NOMO-1 (cell line): ENCODE measurements around the gene ATF6B.
A peak's percentile ranks its signal among the peaks of the same experiment; 100 is the strongest.
"Not testable (repeated sequence)": the region's sequence is repeated elsewhere in the genome, so short reads cannot be mapped to it uniquely, and the experiment has no call there.

Experiments
- DNase-seq, 2 experiments: peaks; one replicate each; lab custom pipeline; 2025; ENCODE audit not compliant: unreplicated experiment in 2 of 2; lab: John Stamatoyannopoulos, UW

ATF6B gene

DNA sequence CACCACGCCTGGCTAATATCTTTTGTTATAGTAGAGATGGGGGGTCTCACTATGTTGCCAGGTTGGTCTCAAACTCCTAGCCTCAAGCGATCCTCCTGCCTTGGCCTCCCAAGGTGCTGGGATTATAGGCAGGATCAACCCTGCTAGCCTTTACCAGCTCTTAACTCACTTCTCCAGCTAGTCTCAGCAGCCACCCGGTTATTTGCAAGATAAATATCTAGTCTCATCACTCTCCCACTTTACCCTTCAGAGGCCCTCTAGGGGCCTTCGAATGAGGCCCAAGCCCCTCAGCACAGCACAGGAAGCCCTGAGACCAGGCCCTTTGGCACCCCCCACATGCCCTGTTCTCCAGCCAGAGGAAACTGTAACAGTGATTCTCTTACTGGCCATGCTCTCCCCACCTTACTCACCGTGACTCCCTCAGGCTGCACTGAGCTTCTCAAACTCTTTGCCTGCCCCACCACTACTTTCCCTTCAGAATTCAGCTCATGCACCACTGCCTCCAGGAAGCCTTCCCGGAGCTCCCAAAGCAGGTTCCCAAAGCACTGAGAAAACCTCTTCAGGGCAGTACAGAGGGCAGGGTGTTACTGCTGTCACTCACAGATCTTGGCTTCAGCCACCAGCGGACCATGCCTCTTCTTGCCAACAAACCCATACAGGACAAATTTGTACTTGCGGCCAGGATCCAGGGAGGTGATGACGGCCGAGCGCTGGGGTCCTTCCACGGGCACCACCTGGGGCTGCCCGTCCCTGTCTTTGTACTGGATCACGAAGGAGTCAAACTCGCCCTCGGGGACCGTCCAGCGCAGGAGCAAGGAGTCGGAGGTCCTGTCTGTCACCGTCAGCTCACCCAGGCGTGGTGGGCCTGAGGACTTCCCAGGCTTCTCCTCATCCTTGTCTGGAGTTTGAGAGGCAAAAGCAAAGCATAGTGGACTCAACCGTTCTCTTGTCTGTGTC, 44.0 kb downstream of the ATF6B start:
- DNase-seq, result no peak

DNA sequence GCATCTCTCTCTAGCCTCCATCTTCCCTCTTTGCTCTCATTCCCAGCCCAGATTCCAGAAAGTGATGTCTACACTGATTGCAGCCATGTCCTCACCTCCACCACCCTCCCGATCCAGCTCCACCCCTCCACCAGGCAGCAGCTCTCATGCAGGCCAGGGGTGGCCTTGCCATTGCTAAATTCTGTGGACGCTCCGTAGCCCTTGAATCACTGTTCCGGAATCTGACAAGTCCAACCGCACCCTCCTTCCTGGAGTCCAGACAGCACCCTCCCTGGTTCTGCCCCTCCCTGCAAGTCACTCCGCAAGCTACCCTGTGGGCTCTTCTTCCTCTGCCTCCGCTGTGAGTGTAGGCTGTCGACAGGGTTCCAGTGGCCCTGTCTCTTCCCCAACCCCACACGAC, 45.1 kb downstream of the ATF6B start:
- no peak for DNase-seq

DNA sequence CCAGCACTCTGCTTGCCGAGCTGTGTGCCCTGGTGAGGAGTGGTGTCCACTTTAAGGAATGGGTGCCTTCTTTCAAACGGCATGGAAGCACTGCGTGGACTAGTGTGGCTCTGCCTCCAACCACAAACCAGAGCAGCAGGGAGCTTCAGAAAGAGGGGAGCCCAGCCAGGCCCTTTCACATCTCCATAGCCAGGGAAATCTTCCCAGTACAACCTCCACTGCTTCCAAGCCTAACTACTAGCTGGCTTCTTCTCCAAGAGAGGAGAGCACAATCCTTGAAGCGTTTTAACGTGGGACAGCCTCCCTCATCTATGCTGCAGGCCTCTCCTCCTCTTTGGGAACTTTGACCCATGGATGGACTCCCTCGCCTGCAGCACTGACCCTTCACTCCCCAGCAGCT, 45.6 kb downstream of the ATF6B start:
- DNase-seq, result no peak

DNA sequence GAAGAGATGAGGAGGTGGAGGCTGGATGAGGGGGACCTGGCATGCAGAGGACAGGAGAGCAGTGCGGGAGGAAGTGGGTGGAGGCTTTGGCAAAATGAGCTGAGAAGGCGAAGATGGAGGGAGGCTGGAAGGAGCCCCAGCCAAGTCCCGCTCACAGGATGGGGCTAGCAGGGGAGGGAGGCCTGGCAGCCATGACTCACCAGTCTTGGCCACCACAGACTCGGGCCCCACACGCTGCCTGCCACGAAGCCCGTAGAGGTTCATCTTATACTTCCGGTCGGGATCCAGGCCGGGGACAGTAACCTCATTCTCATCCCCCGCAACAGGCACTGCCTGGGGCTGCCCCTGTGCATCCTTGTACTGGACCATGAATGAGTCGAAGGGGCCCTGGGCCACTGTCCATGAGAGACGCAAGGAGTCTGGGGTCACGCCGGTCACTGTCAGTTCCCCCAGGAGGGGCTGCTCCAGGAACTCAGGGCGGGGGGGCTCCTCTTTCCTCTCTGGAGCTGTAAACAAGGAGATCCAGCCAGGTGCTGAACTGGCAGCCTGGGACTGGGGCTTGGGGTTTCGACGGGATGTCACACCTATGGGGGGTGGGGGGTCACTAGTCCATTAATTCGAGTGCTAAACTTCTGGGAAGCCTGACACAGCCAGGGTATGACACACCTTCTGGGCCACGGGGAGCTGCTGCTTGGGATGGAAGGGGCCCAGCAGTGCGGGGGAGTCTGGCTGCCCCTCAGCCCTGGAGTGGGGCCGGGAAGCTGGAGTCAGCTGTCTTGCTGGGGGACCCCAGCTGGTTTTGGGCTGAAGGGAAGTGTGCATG, 46.7 kb downstream of the ATF6B start:
- peak; percentile 47 to 50 for DNase-seq

DNA sequence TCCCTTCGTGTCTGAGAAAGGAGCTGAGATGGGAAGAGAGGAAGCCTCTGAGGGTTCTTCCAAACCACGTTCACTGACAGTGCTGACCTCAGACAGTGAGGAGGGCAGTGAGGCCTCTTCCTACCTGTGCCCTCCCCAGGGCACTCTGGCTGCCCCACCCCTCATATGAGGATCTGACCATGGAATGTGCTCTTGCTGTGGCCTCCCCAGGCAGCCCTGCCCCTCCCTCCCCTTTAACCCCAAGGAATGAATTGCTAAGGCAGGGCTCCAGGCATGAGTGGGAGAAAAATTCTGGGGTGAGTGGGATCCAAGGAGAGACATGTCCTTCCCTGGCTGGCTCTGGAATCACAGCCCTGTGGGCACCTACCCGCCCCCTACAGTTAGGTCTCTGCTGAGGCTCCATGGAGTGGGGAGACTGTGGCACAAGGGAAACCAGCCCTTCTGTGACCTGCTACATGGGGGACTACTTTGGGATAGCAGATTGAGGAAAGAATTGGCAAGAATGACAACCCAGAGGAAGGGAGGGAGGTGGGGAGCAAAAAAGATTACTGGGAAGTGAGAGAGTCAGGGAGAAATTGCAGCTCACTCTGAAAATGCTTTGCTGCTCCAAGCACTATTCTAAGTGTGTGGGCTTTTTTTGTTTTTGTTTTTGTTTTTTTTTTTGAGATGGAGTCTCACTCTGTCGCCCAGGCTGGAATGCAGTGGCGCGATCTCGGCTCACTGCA, 48.3 kb downstream of the ATF6B start:
- no peak for DNase-seq

- DNase-seq, result peak; percentile 8 to 28
These were observed 51.7 kb downstream of the ATF6B start for GRCh38 chr6:32076321-32076809.

- DNase-seq, result no peak
These were observed 52.3 kb downstream of the ATF6B start for GRCh38 chr6:32075781-32076180.

- no peak for DNase-seq
These were observed 53.0 kb downstream of the ATF6B start for GRCh38 chr6:32074996-32075532.

- DNase-seq, result no peak
These were observed 54.4 kb downstream of the ATF6B start for GRCh38 chr6:32073613-32074012.

DNA sequence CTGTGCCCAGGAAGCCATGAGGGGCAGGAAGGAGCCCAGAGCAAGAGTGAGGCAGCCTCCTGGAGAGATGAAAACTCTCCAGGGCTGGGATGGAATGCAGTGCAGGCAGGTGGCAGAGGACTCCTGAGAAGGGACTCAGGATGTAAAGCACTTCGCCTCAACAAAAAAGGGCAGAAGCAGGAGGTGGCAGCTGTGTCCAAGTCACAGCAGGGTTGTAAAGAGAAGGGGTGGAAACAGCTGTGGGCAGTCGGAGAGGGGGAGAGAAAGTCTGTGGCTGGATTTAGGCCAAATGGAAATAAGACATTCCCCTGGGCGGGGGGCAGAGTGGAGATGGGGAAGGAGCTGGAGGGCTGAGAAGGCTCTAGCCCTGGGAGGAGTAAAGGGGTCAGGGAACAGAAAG, 54.9 kb downstream of the ATF6B start:
- DNase-seq, result no peak

DNA sequence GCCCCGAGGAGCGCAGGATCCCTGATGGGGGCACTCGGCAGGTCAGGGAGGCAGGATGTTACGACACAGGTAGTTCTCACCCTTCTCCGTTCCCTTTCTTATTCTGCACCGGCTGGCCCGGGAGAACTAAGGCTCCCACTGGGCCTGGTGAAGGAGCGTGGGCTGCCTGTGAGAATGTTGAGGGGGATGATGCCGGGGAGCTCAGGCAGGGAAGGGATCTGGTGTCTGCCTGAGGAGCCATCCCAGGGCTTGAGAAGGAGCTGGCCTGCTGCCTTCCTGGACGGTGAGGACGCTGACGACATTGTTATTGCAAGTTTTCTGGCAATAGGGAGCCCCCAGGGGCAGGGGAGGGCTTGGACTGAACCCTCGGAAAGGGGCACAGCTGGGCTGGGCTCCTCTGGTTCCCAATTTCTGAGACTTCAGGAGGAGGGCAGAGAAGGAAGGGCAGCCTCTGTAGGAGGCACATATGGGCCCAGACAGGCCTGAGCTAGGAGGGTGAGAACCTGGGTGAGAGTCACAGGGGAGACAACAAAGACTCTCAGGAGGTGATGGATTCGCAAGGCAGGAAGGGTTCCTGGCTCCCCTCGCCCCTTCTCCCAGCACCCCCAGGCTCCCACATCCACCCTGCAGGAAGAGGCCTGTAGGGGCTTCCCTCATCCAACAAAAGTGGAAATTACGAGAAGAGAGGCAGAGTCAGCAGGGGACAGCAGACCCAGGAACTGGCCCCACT, 57.1 kb downstream of the ATF6B start:
- DNase-seq, result no peak

GRCh38 chr6:32069878-32070515, 58.0 kb downstream of the ATF6B start:
- DNase-seq, result no peak

DNA sequence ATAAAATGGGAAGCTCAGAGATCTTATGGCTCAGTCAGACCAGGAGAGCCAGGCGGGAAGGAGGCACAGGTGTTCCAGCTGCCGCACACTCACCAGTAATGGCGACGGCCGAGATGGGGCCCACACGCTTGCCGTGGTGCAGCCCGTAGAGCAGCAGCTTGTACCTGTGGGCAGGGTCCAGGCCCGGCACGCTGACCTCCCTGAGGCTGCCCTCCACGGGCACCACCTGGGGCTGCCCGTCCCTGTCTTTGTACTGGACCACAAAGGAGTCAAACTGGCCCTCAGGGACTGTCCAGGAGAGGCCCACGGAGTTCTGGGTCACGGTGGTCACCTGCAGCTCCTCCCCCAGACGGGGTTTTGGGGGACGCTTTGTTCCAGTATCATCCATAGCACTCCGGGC, 58.6 kb downstream of the ATF6B start:
- no peak for DNase-seq

DNA sequence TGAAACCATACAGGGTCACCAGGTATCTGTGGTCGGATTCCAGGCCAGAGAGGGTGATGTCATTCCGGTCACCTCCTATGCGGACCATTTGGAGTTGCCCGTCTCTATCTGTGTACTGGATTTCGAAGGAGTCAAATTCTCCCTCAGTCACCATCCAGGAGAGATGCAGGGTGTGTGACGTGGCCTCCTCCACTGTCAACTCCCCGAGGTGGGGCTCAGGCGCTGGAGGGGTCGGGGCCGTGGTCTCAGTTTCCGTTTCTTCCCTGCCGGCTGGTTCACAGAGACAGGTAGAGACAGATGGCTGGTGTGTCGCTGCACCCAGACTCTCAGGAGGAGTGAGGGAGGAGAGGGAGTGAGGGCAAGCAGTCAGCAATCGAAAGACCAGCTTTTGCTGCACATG, 59.2 kb downstream of the ATF6B start:
- no peak for DNase-seq

DNA sequence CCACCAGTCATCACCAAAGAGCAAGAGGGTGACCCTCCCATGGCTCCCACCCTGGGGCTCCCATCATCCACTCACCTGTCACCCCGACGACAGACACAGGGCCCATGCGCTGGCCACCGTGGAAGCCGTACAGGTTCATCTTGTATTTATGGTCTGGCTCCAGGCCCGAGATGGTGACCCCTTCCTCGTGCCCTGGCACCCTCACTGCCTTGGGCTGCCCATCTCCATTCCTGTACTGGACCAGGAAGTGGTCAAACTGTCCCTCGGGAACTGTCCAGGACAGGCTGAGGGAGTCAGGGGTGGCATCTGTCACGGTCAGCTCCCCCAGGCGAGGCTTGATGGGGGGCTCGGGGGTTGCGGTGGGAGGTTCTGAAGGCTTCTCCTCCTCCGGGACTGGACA, 59.7 kb downstream of the ATF6B start:
- DNase-seq, result not testable (repeated sequence)

GRCh38 chr6:32067521-32067920, 60.5 kb downstream of the ATF6B start:
- DNase-seq, result not testable (repeated sequence)
